ENCODE measurements around the gene KIAA0040. TPM values are rescaled to one million over a fixed set of nuclear protein-coding genes. Genes with fewer than 3 reads are reported as not detected.

Gene KIAA0040
- total RNA-seq, 1 experiment from 2014 or later: 5.0 TPM

DNA sequence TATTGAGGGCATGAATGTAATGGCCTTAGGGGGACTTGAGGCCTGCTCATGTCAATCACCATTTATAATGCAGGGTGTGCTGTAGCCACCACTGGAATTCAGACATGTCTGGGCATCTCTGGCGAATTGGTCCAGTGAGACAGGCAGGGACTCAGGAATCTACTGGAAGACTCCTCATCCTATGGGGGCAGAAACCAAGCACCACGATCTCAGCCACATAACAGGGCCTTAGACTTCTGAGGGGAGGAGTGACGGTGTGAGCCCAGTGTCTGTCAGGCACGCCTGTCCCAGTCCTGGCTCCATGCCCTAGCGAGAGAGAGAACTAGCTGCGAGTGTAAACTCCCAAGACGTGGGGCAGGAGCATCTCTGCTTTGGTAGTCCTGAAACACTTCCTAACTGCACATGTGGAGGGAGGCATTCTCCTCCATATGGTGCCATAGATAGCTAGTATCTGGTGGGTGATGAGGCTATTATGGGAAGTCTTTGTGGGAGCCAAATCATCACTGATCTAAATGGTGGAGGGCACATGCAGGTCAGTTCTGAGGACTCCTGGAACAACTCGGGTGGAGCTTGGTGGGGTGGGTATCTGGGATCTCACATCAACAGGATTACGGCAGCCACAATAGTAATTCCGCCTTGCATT is 29.8 kb upstream of the KIAA0040 start:
- no peaks in the 10 kb centered on the region for H3K36me3 Mint-ChIP-seq (ENCODE audit: insufficient read depth in 1 of 3, low read depth in 3 of 3)
- no peaks in the 10 kb centered on the region for H3K27me3 Mint-ChIP-seq (ENCODE audit: low read depth)
- Histone ChIP-seq H3K79me2 (ENCODE audit: insufficient read depth, low read length) (no peaks in the 10 kb centered on the region), H4K8ac (replicated peaks; ENCODE audit: insufficient read length, low read depth, low read length) (no peak overlapping the region), H2BK15ac (ENCODE audit: low read depth, low read length) (no peak overlapping the region), H3K9me3 (ENCODE audit: control insufficient read depth, low read depth, low read length) (no peaks in the 10 kb centered on the region), H3T11ph (ENCODE audit: low read length) (no peak overlapping the region), H3K4me2 (ENCODE audit: insufficient read depth, insufficient read length, low read length) (no peak overlapping the region), H3K4me1 (ENCODE audit: insufficient read depth, low read length) (0 out of 2 replicates have a peak, but pooled peaks cover 4% of the 10 kb centered on the region), H3K18ac (ENCODE audit: insufficient read length, low read depth, low read length) (no peak overlapping the region), H3K4ac (ENCODE audit: low read depth, low read length) (no peak overlapping the region), H2AK5ac (ENCODE audit: insufficient read length, low read length) (no peak overlapping the region), H3K27ac (ENCODE audit: insufficient read length, low read depth, low read length) (no peak overlapping the region), H3K56ac (ENCODE audit: insufficient read length, low read depth, low read length) (no peak overlapping the region), H3K9ac (ENCODE audit: extremely low read depth, insufficient read length, low read length) (no peak overlapping the region), H3K27me3 (ENCODE audit: insufficient read depth, low read length) (no peaks in the 10 kb centered on the region), H3K14ac (ENCODE audit: insufficient read depth, low read length) (no peak overlapping the region), H4K91ac (ENCODE audit: insufficient read length, low read depth, low read length) (no peak overlapping the region), H2BK20ac (ENCODE audit: low read depth, low read length, poor library complexity, severe bottlenecking) (no peak overlapping the region), H2BK5ac (ENCODE audit: insufficient read length, low read length) (no peak overlapping the region), H4K5ac (ENCODE audit: insufficient read length, low read depth, low read length) (no peak overlapping the region), H2BK120ac (ENCODE audit: low read depth, low read length, poor library complexity, severe bottlenecking) (no peak overlapping the region), H3K79me1 (ENCODE audit: insufficient read depth, low read depth, low read length, poor library complexity, severe bottlenecking) (no peaks in the 10 kb centered on the region), H3K23me2 (ENCODE audit: insufficient read length, low read depth, low read length, poor library complexity, severe bottlenecking) (no peaks in the 10 kb centered on the region), H2AFZ (ENCODE audit: low read length) (no peak overlapping the region), H2BK12ac (ENCODE audit: insufficient read length, low read depth, low read length) (no peak overlapping the region), H3K23ac (ENCODE audit: insufficient read length, low read depth, low read length) (no peak overlapping the region), H4K20me1 (ENCODE audit: control insufficient read depth, insufficient read depth, insufficient read length) (no peaks in the 10 kb centered on the region)
- no peaks in the 10 kb centered on the region for H3K9me3 Mint-ChIP-seq
- H3K4me1 Mint-ChIP-seq: peaks cover 27 to 28% of the 10 kb centered on the region in 2 experiments
- WGBS (ENCODE audit: extremely low coverage, insufficient read length, low lambda C conversion rate): no CpG with 5 or more reads among the region's 10 CpGs
- DNase-seq: no peak
- H3K27ac Mint-ChIP-seq: no peak overlapping the region
- H3K4me3 Mint-ChIP-seq: no peak overlapping the region
- TF ChIP-seq, protein P1, sequence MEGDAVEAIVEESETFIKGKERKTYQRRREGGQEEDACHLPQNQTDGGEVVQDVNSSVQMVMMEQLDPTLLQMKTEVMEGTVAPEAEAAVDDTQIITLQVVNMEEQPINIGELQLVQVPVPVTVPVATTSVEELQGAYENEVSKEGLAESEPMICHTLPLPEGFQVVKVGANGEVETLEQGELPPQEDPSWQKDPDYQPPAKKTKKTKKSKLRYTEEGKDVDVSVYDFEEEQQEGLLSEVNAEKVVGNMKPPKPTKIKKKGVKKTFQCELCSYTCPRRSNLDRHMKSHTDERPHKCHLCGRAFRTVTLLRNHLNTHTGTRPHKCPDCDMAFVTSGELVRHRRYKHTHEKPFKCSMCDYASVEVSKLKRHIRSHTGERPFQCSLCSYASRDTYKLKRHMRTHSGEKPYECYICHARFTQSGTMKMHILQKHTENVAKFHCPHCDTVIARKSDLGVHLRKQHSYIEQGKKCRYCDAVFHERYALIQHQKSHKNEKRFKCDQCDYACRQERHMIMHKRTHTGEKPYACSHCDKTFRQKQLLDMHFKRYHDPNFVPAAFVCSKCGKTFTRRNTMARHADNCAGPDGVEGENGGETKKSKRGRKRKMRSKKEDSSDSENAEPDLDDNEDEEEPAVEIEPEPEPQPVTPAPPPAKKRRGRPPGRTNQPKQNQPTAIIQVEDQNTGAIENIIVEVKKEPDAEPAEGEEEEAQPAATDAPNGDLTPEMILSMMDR (conservative IDR thresholded peaks at IDR 0.05): no peak

Data from H9 (cell line).